Dermis microvascular lymphatic vessel endothelial cell (primary cell): ENCODE data around the gene AKAP13. TPM values are rescaled to one million over a fixed set of nuclear protein-coding genes. Genes with fewer than 3 reads are reported as not detected.
A peak's percentile ranks its signal among the peaks of the same experiment; 100 is the strongest.
"Not testable (repeated sequence)": the region's sequence is repeated elsewhere in the genome, so short reads cannot be mapped to it uniquely, and the experiment has no call there.

ENCODE experiments used
- DNase-seq, 2 donors: peaks; one replicate each; pipeline versions ENCODE4 v3.0.0 to v3.0.0-alpha.2; 2010; ENCODE audit warnings: low read depth in 2 of 2
- total RNA-seq: library from RNA; depleted of rRNA; stranded (reverse); fragments of >200 nt; gene quantifications from 2 replicates; pipeline ENCODE4 v1.2.1, GENCODE V29; 2014

Gene AKAP13
- total RNA-seq, 1 donor from 2014 or later = 54.7 TPM

DNA sequence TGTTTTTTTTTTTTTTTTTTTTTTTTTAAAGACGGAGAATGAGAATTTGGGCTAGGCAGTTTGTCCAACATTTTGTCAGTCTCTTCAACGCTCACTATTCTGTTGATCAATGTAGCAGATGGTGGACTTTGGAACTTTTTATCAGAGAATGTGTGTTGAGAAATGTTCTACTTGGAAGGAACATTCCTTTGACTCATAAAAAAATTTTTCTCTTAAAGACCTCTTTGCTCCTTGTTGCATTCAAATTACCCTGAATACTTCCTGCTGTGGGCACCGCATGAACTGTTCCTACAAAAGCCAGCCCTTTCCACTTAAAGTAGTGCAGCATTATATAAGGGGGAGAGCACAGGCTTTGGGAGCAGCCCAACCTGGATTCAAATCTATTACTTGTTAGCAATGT lies 182.9 kb downstream of the AKAP13 start:
- no peak for DNase-seq

DNA sequence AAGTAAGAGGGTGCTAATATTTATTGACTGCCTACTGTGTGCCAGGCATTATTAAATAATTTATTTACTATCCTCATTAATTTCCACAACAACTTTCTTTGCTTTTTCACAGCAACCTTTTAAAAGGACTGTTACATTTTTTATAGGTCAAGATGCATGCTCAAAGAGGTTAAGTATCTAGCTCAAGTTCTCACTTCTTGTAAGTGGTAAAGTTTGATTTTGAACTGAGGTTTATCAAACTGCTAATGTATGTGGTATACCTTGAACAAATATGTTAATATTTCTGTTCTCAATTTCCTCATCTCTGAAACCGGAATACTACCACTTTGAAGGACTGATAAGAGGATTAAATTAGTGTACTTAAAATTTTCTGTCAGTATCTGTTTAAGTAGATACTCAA lies 183.3 kb downstream of the AKAP13 start:
- no peak for DNase-seq

DNA sequence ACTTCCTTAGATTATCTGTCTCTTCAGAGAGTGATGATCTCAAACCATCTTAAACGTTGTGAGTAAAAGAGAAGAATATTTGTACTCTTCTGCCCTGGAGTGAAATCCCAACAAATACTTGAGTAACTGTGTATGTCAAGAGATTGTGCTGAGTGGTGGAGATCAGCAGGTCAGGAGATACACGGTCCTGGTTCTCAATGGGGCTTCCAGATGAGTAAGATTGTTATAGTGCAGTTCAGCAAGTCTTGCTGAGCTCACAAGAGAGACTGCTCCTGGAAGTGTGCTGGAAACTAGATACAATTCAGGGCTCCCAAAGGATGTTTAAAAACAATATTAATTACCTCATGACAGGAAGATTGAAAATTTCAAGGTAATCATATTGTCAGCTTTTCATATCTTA lies 184.3 kb downstream of the AKAP13 start:
- DNase-seq = no peak

DNA sequence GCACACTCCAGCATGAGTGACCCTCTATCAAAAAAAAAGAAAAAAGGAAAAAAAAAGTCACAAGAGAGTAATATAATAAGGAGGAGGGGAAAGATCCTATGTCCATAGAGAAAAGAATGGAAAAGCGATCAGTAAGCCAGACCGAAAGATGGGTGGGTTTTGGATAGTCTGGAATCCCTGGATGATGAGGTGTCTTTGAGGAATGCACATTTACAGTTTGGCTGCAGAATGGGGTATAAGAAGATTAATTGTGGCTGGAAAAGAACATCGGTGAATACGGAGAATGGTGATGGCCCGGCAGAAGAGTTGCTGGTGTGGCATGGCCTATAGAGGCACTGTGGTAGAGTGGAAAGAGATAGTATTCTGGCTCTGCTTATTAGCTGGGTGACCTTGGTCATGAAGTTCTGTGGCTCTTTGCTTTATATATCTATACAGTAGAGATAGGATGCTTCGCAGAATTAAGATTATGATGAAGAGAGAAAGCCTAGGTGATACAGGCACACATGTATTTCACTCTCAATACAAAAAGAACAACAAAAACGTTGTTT lies 187.9 kb downstream of the AKAP13 start:
- DNase-seq = no peak

DNA sequence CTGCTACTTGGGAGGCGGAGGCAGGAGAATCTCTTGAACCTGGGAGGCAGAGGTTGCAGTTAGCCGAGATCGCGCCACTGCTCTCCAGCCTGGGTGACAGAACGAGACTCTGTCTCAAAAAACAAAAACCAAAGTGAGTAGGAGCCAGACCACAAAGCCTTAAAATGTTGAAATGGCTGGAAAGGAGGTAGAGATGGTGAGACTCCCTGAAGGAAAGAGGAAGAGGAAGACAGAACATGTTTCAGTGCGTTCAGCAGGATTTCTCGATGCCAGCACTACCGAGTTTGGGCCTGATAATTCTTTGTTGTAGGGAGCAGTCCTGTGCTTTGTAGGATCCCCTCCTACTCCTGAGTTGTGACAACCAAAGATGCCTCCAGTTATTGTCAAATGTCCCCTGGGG lies 189.9 kb downstream of the AKAP13 start:
- DNase-seq = no peak

DNA sequence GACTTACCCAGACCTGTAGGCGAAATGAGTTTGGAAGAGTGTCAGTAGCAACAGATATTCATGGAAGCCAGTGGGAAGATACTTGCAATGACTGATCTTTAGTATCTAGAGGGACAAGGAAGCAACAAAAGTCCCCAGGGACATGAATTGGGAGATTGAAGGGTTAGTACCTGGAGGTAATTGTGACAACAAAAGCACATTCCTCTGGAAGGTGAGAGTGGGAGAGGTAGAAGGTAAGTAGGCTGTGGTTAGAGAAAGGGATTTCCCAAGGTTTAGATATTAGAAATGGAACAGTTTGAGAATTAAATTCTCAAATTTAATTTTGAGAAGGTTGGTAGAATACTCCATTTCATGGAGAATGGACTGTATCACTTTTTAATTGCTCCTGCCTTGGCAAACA lies 191.4 kb downstream of the AKAP13 start:
- DNase-seq = no peak

DNA sequence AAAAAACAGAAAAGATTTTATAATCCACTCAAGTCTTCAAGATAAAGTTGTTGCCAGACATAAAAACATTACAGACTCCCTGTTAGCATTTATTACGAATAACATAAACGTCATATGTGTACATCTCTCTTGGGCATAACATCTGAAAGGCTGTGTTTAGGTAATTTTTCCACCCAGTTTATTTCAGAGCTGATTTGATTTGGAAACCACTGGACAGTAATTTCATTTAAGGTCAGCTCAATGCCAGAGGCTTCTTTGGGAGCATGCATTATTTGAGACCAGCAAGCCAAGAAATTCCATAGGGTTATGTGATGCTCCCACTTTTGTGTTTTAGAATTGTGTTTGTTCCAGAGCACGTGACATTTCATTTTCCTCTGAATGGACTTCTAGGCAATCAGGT lies 196.0 kb downstream of the AKAP13 start:
- no peak for DNase-seq

DNA sequence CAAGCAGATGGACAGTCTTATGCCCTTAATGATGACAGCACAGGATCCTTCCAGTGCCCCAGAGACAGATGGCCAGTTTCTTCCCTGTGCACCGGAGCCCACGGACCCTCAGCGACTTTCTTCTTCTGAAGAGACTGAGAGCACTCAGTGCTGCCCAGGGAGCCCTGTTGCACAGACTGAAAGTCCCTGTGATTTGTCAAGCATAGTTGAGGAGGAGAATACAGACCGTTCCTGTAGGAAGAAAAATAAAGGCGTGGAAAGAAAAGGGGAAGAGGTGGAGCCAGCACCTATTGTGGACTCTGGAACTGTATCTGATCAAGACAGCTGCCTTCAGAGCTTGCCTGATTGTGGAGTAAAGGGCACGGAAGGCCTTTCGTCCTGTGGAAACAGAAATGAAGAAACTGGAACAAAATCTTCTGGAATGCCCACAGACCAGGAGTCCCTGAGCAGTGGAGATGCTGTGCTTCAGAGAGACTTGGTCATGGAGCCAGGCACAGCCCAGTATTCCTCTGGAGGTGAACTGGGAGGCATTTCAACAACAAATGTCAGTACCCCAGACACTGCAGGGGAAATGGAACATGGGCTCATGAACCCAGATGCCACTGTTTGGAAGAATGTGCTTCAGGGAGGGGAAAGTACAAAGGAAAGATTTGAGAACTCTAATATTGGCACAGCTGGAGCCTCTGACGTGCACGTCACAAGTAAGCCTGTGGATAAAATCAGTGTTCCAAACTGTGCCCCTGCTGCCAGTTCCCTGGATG lies 198.7 kb downstream of the AKAP13 start:
- DNase-seq = peak in 1 of 2 donors; percentile 77

DNA sequence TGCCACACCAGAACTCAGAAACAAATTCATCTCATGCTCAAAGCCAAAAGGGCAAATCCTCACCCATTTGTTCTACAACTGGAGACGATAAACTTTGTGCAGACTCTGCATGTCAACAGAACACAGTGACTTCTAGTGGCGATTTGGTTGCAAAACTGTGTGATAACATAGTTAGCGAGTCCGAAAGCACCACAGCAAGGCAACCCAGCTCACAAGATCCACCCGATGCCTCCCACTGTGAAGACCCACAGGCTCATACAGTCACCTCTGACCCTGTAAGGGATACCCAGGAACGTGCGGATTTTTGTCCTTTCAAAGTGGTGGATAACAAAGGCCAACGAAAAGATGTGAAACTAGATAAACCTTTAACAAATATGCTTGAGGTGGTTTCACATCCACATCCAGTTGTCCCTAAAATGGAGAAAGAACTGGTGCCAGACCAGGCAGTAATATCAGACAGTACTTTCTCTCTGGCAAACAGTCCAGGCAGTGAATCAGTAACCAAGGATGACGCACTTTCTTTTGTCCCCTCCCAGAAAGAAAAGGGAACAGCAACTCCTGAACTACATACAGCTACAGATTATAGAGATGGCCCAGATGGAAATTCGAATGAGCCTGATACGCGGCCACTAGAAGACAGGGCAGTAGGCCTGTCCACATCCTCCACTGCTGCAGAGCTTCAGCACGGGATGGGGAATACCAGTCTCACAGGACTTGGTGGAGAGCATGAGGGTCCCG lies 199.7 kb downstream of the AKAP13 start:
- no peak for DNase-seq

DNA sequence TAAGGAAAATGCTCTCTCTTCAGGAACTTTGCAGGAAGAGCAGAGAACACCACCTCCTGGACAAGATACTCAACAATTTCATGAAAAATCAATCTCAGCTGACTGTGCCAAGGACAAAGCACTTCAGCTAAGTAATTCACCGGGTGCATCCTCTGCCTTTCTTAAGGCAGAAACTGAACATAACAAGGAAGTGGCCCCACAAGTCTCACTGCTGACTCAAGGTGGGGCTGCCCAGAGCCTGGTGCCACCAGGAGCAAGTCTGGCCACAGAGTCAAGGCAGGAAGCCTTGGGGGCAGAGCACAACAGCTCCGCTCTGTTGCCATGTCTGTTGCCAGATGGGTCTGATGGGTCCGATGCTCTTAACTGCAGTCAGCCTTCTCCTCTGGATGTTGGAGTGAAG lies 200.5 kb downstream of the AKAP13 start:
- peak in 1 of 2 donors; percentile 25 for DNase-seq

DNA sequence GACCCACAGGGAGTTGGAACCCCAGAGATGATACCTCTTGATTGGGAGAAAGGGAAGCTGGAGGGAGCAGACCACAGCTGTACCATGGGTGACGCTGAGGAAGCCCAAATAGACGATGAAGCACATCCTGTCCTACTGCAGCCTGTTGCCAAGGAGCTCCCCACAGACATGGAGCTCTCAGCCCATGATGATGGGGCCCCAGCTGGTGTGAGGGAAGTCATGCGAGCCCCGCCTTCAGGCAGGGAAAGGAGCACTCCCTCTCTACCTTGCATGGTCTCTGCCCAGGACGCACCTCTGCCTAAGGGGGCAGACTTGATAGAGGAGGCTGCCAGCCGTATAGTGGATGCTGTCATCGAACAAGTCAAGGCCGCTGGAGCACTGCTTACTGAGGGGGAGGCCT lies 201.1 kb downstream of the AKAP13 start:
- peak in 1 of 2 donors; percentile 30 for DNase-seq

DNA sequence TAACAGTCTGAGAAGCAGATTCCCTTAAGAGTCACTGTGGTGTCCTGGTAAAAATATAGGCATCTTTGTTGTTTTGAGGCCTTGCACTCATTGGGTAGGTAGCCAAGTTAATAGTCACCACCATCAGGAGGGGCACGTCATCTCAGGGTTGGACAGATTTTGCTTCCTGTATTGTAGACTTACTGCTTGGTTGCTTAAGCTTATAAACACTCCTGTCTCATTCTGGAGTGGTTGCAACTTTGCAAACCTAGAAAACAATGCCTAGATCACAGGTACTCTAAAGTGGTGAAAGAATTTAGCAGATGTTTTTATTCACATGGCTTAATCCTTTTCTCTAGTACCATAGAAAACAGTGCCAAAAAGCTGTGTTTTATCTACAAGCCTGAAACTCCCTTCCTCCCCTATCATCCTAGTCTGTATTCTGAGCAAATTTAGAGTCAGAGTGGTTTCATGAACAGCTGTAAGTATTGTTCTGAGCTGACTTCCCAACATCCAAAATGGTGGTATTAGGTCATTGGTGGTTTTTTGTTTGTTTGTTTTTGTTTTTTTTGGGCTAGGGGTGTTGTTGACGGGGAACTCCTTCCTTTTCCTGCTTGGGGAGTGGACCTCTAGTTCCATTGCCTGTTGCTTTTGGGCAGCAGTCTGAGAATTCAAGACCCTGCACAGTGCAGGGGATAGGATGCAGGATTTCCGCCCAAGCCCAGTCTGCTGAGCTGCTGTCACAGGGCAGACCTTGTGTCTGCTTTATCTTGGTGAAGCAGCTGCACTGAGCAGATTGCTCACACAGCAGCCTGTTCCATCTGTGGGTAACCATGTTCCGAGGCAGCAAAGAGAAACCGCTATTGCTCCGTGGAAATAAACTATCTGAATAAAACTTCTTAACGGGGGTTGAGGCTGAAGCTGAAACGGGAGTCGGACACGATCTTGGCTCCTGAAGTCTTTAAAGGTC lies 202.0 kb downstream of the AKAP13 start:
- DNase-seq = peak; percentile 94 to 98

DNA sequence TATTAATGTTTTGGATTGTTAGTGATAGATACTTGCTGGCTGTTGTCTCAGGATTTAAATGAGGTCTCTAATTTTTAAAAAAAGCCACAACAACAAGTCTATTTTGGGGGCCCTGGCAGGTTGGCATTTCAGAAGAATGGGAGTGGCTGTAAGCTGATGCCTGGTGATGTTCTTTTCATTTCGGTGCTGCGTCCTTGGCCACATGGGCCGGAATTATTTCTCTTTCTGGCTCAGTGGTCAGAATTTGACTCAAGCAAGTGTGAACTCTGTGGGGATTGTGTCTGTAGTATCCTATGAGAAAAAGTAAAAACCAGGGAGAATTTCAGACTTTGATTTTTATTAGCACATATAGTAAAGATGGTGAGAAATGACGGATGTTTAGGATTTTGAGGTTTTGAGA lies 203.0 kb downstream of the AKAP13 start:
- DNase-seq = peak in 1 of 2 donors; percentile 45

DNA sequence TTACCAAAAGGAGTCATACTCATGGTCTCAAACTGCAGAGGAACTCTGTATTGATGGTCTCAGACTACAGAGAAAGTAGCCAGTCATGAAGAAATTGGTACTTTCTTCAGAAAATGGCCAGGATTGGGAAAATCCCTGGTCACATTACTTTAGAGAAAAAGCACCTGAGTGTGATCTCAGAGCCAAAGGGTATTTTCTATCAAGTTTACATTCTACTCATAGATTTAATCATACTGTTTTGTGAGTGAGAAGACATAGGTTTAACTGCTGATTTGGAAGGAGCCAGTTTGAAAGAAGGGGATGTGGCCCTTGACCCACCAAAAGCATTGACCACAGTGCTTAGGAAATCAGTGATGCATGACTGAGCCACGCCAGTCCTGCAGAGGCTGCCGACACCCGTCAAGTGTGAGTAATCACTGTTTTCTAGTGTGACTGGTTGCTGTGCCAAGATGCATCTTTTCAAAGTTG lies 203.6 kb downstream of the AKAP13 start:
- DNase-seq = peak in 1 of 2 donors; percentile 60

DNA sequence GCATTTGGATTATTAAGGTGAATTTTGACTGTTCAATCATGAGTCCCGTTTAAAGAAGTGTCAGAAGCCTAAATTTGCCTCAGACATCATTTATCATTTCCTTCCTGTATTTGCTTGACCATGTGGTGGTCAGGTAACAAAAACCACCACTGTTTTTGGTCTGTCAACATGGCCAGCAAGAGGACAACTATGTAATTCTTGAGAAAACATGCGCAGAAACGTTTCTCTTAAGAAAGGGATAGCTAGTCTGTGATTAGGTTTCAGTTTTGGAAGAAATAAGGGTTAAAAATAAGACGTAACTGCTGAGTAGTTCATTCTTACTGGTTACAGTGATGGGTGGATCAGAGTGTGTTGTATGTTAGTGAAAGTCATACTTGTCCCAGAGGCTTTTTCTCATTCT lies 204.5 kb downstream of the AKAP13 start:
- DNase-seq = no peak

DNA sequence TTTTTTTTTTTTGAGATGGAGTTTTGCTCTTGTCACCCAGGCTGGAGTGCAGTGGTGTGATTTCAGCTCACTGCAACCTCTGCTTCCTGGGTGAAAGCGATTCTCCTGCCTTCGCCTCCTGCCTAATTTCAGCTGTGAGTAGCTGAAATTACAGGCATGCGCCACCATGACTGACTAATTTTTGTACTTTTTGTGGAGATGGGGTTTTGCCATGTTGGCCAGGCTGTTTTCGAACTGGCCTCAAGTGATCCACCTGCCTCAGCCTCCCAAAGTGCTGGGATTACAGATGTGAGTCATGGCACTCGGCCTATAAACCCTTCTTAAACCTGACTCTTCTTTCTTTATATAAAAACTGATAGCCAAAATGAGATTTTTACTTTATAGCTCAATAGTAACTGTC lies 205.8 kb downstream of the AKAP13 start:
- DNase-seq = not testable (repeated sequence)

DNA sequence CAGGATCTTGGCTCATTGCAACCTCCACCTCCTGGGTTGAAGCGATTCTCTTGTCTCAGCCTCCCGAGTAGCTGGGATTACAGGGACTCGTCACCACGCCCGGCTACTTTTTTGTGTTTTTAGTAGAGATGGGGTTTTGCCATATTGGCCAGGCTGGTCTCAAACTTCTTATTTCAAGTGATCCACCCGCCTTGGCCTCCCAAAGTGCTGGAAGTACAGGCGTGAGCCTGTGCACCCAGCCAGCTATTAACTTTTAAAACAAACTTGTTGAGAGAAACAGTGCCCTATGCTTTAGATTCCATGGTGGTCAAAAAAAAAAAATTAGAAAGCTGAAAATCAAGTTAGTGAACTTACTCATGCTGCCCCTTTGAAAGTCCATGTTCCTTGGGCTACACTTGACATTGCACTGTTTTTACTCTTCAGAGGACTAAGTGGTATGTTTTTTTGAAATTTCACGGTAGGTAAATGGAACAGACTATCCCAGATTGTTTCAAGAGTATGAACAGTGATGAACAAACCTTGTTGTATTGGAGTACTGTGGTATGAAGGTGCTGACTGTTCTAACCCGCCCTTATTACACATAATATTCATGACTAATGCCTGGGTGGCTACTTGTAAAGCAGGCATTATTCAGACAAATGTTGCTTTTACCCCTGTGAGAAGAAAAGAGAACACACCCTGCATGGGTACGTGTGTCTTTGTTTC lies 207.5 kb downstream of the AKAP13 start:
- peak in 1 of 2 donors; percentile 60 for DNase-seq

DNA sequence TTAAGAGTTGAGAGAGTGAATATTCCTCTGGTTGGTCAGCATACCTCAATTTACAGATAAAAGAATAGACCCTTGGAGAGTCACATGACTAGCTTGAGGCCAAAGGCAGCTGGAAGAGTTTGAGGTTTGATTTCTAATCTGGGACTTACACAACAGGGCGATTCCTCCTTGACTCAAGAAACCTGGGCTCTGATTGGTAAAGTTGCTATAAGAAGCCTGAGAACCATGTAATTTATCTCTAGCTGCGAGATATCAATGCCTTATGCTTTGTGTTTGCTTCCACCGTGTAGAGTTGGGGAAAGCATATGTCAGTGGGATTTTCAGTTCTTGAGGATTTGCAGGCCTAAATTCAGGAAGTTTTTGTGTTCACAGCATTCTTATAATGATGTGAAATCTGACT lies 208.3 kb downstream of the AKAP13 start:
- DNase-seq = no peak

DNA sequence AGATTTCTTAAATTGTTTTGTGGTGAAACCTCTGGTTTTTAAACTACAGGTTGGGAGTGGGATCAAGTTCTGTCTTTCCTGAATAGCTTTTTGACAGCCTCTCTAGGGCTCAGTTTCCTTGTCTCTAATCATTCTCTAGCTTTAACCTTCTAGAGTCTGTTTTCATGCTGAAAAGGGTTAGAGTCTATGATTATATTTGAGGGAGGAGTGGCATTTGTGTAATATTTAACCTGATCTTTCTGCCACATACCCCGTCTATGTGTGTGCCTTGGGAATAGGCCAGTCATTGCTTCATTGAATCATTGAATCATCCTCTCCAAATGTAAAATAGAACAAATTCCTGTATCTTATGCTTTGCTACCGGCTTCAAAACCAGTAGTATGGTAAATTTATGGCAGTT lies 209.4 kb downstream of the AKAP13 start:
- DNase-seq = no peak

DNA sequence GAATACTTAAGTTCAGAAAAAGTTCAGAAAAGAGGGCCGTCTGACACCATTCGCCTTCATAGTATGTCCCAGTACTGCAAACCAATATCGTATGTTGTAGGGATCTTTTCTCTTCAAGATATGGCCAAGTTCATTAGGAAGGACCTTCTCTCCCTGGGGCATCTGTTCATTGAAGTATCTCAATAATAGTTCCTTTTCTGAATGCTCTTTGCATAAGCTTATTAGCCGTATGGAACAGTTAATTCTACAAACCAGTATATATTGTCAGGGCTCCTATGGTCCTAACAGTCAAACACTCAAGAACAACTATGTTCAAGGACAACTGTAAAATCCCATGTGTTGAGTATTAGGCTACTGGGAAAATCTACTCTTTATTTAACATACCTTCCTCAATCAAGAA lies 211.2 kb downstream of the AKAP13 start:
- no peak for DNase-seq

DNA sequence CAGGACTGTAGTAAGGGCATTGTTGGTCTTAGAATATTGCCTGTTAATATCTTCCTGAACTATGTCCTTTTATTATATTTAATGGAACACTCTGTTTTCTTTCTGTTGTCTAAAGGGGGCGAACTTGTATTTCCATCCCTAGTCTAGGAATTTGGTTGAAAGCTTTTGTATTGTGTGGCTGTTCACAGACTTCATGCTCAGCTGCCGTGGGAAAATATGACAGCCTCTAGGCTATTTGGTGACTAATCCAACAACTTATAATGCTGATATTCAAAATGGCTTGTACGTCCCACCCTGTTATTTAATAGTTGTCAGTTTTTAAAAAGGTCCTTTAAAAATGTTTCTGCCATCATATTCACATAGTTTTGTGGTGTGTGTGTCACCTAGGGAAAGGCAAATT lies 211.7 kb downstream of the AKAP13 start:
- DNase-seq = peak; percentile 87 to 95
